ENCODE measurements around the gene TK2. TPM values are rescaled to one million over a fixed set of nuclear protein-coding genes. Genes with fewer than 3 reads are reported as not detected.

The TK2 gene
- total and polyA plus RNA-seq, 2 experiments from 2014 or later: 1.8 to 4.2 TPM

DNA sequence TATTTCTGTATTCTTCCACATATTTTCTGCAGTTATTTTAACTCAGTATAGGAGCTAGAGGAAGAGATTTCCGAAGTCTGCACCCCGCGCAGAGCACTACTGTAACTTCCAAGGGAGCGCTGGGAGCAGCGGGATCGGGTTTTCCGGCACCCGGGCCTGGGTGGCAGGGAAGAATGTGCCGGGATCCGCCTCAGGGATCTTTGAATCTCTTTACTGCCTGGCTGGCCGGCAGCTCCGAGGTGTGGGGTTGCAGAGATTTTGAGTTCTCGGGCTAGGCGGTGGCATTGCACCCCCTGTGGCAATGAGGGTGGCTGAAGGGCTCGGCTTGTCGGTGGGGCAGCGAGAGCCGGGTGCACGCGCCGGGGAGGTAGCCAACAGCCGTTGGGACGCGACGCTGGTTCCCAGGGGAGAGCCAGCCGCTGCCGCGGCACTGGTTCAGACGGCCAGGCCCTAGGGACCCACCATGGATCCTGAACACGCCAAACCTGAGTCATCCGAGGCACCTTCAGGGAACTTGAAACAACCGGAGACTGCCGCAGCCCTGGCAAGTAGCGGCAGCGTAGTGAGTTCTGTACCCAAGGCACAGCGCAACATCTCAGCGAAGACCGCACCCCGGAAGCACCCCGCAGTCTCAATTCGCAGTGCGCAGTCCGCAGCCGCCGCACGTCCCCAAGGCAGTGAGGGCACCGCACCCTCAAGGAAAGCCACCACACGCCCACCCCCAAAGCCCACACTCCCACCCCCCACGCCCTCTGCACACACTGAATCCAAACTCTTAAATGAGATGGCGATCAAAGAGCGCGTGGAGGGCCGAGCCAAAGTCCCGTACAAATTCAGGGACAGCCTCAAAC, 16.4 kb upstream of the TK2 start, which contains the start of gene CMTM1:
CMTM1 (plus strand) TSS at position 389 of the 851 bp plus-strand sequence; CDS start at position 464, 75 bp downstream.
- Histone ChIP-seq H3K27ac (ENCODE audit: low read depth) (no peak within 1 kb of the TSS), H3K79me2 (replicated peaks; ENCODE audit: insufficient read depth) (no peaks in the 10 kb centered on the region), H3K36me3 (ENCODE audit: insufficient read depth) (no peaks in the 10 kb centered on the region), H3K27me3 (ENCODE audit: insufficient read depth) (no peaks in the 10 kb centered on the region), H3K4me2 (no peak within 1 kb of the TSS), H3K4me1 (ENCODE audit: insufficient read depth) (no peaks in the 10 kb centered on the region), H2AFZ (no peak within 1 kb of the TSS), H4K20me1 (replicated peaks; ENCODE audit: insufficient read depth) (peaks cover 7% of the 10 kb centered on the region; the same call in 1 of the 2 replicates), H3K4me3 (no peak within 1 kb of the TSS), H3K9me2 (ENCODE audit: insufficient read depth) (no peaks in the 10 kb centered on the region), H3F3A (replicated peaks; ENCODE audit: low read depth) (no peaks in the 10 kb centered on the region)
- peak; percentile 93 for ATAC-seq
- Mint-ChIP-seq H3K4me1 (no peaks in the 10 kb centered on the region), H3K27me3 (ENCODE audit: insufficient read depth, low read depth, poor library complexity) (no peaks in the 10 kb centered on the region), H3K36me3 (ENCODE audit: low read depth) (peaks cover 4% of the 10 kb centered on the region; the same call in 1 of the 3 replicates), H3K9me3 (no peaks in the 10 kb centered on the region), H3K4me3 (no peak within 1 kb of the TSS), H3K27ac (no peak within 1 kb of the TSS)
- DNase-seq (ENCODE audit: low spot score): peak; percentile 53
- TF ChIP-seq, protein P1, sequence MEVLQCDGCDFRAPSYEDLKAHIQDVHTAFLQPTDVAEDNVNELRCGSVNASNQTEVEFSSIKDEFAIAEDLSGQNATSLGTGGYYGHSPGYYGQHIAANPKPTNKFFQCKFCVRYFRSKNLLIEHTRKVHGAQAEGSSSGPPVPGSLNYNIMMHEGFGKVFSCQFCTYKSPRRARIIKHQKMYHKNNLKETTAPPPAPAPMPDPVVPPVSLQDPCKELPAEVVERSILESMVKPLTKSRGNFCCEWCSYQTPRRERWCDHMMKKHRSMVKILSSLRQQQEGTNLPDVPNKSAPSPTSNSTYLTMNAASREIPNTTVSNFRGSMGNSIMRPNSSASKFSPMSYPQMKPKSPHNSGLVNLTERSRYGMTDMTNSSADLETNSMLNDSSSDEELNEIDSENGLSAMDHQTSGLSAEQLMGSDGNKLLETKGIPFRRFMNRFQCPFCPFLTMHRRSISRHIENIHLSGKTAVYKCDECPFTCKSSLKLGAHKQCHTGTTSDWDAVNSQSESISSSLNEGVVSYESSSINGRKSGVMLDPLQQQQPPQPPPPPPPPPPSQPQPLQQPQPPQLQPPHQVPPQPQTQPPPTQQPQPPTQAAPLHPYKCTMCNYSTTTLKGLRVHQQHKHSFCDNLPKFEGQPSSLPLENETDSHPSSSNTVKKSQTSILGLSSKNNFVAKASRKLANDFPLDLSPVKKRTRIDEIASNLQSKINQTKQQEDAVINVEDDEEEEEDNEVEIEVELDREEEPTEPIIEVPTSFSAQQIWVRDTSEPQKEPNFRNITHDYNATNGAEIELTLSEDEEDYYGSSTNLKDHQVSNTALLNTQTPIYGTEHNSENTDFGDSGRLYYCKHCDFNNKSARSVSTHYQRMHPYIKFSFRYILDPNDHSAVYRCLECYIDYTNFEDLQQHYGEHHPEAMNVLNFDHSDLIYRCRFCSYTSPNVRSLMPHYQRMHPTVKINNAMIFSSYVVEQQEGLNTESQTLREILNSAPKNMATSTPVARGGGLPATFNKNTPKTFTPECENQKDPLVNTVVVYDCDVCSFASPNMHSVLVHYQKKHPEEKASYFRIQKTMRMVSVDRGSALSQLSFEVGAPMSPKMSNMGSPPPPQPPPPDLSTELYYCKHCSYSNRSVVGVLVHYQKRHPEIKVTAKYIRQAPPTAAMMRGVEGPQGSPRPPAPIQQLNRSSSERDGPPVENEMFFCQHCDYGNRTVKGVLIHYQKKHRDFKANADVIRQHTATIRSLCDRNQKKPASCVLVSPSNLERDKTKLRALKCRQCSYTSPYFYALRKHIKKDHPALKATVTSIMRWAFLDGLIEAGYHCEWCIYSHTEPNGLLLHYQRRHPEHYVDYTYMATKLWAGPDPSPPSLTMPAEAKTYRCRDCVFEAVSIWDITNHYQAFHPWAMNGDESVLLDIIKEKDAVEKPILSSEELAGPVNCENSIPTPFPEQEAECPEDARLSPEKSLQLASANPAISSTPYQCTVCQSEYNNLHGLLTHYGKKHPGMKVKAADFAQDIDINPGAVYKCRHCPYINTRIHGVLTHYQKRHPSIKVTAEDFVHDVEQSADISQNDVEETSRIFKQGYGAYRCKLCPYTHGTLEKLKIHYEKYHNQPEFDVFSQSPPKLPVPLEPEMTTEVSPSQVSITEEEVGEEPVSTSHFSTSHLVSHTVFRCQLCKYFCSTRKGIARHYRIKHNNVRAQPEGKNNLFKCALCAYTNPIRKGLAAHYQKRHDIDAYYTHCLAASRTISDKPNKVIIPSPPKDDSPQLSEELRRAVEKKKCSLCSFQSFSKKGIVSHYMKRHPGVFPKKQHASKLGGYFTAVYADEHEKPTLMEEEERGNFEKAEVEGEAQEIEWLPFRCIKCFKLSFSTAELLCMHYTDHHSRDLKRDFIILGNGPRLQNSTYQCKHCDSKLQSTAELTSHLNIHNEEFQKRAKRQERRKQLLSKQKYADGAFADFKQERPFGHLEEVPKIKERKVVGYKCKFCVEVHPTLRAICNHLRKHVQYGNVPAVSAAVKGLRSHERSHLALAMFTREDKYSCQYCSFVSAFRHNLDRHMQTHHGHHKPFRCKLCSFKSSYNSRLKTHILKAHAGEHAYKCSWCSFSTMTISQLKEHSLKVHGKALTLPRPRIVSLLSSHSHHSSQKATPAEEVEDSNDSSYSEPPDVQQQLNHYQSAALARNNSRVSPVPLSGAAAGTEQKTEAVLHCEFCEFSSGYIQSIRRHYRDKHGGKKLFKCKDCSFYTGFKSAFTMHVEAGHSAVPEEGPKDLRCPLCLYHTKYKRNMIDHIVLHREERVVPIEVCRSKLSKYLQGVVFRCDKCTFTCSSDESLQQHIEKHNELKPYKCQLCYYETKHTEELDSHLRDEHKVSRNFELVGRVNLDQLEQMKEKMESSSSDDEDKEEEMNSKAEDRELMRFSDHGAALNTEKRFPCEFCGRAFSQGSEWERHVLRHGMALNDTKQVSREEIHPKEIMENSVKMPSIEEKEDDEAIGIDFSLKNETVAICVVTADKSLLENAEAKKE (CRISPR knock-in tag; IDR thresholded peaks at IDR 0.05): no peak
- TF ChIP-seq, protein P2, sequence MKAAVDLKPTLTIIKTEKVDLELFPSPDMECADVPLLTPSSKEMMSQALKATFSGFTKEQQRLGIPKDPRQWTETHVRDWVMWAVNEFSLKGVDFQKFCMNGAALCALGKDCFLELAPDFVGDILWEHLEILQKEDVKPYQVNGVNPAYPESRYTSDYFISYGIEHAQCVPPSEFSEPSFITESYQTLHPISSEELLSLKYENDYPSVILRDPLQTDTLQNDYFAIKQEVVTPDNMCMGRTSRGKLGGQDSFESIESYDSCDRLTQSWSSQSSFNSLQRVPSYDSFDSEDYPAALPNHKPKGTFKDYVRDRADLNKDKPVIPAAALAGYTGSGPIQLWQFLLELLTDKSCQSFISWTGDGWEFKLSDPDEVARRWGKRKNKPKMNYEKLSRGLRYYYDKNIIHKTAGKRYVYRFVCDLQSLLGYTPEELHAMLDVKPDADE (IDR thresholded peaks at IDR 0.05): no peak
- TF ChIP-seq ZNF331 (CRISPR knock-in tag; IDR thresholded peaks at IDR 0.05; ENCODE audit: low read depth) (no peak), NANOG (IDR thresholded peaks at IDR 0.05; ENCODE audit: borderline replicate concordance) (no peak), EZH2 (IDR thresholded peaks at IDR 0.05; ENCODE audit: low read depth, unreplicated experiment) (no peak), EZH2phosphoT487 (IDR thresholded peaks at IDR 0.05; ENCODE audit: unreplicated experiment) (no peak), CREB1 (CRISPR knock-in tag; IDR thresholded peaks at IDR 0.05; ENCODE audit: low read depth) (no peak), POLR2AphosphoS5 (IDR thresholded peaks at IDR 0.05; ENCODE audit: low read depth) (no peak), JUNB (IDR thresholded peaks at IDR 0.05; ENCODE audit: unreplicated experiment) (no peak), ZNF114 (CRISPR knock-in tag; IDR thresholded peaks at IDR 0.05) (no peak), STAT1 (IDR thresholded peaks at IDR 0.05; ENCODE audit: unreplicated experiment) (no peak)
- TF ChIP-seq, protein P3, sequence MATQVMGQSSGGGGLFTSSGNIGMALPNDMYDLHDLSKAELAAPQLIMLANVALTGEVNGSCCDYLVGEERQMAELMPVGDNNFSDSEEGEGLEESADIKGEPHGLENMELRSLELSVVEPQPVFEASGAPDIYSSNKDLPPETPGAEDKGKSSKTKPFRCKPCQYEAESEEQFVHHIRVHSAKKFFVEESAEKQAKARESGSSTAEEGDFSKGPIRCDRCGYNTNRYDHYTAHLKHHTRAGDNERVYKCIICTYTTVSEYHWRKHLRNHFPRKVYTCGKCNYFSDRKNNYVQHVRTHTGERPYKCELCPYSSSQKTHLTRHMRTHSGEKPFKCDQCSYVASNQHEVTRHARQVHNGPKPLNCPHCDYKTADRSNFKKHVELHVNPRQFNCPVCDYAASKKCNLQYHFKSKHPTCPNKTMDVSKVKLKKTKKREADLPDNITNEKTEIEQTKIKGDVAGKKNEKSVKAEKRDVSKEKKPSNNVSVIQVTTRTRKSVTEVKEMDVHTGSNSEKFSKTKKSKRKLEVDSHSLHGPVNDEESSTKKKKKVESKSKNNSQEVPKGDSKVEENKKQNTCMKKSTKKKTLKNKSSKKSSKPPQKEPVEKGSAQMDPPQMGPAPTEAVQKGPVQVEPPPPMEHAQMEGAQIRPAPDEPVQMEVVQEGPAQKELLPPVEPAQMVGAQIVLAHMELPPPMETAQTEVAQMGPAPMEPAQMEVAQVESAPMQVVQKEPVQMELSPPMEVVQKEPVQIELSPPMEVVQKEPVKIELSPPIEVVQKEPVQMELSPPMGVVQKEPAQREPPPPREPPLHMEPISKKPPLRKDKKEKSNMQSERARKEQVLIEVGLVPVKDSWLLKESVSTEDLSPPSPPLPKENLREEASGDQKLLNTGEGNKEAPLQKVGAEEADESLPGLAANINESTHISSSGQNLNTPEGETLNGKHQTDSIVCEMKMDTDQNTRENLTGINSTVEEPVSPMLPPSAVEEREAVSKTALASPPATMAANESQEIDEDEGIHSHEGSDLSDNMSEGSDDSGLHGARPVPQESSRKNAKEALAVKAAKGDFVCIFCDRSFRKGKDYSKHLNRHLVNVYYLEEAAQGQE (IDR thresholded peaks at IDR 0.05; ENCODE audit: unreplicated experiment): no peak
- TF ChIP-seq, protein P4, sequence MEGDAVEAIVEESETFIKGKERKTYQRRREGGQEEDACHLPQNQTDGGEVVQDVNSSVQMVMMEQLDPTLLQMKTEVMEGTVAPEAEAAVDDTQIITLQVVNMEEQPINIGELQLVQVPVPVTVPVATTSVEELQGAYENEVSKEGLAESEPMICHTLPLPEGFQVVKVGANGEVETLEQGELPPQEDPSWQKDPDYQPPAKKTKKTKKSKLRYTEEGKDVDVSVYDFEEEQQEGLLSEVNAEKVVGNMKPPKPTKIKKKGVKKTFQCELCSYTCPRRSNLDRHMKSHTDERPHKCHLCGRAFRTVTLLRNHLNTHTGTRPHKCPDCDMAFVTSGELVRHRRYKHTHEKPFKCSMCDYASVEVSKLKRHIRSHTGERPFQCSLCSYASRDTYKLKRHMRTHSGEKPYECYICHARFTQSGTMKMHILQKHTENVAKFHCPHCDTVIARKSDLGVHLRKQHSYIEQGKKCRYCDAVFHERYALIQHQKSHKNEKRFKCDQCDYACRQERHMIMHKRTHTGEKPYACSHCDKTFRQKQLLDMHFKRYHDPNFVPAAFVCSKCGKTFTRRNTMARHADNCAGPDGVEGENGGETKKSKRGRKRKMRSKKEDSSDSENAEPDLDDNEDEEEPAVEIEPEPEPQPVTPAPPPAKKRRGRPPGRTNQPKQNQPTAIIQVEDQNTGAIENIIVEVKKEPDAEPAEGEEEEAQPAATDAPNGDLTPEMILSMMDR (conservative IDR thresholded peaks at IDR 0.05; ENCODE audit: low read depth in 2 of 2): no peak

All from GM23338 (cell line).